CD4-positive, alpha-beta T cell treated with Interleukin-6 at 100 ng/mL for 8 hours (primary cell): ENCODE data around the gene MRRF.

Source experiments
- DNase-seq: peaks from one replicate; pipeline ENCODE4 v3.0.0-alpha.2; 2020; ENCODE audit warnings: mixed read lengths, low spot score

MRRF gene

GRCh38 chr9:122264360-122265148, at the start of gene MRRF, which contains the start of gene RBM18:
Gene MRRF, plus strand, starts transcription at chr9:122264882. Its CDS starts 6,010 bp downstream, at chr9:122270892.
Gene RBM18, minus strand, starts transcription at chr9:122264840. Its CDS starts 3,348 bp downstream, at chr9:122261492.
- peak; percentile 81 for DNase-seq

- no peak for DNase-seq
Observed at GRCh38 chr9:122215663-122216062, 49.0 kb upstream of the MRRF start.

GRCh38 chr9:122216138-122216797, 48.4 kb upstream of the MRRF start:
- DNase-seq, result no peak

GRCh38 chr9:122216798-122217418, 47.8 kb upstream of the MRRF start:
- DNase-seq, result no peak

GRCh38 chr9:122217640-122218039, 47.0 kb upstream of the MRRF start:
- no peak for DNase-seq

- no peak for DNase-seq
Observed at GRCh38 chr9:122218071-122218934, 46.4 kb upstream of the MRRF start.

GRCh38 chr9:122218935-122219855, 45.5 kb upstream of the MRRF start:
- no peak for DNase-seq

- DNase-seq, result no peak
Observed at GRCh38 chr9:122219856-122220672, 44.6 kb upstream of the MRRF start.

GRCh38 chr9:122220673-122221182, 44.0 kb upstream of the MRRF start:
- DNase-seq, result no peak

- no peak for DNase-seq
Observed at GRCh38 chr9:122221183-122221811, 43.4 kb upstream of the MRRF start.

GRCh38 chr9:122222791-122223190, 41.9 kb upstream of the MRRF start:
- no peak for DNase-seq

GRCh38 chr9:122223435-122223834, 41.2 kb upstream of the MRRF start:
- DNase-seq, result no peak

- DNase-seq, result no peak
Observed at GRCh38 chr9:122225312-122226141, 39.2 kb upstream of the MRRF start.

GRCh38 chr9:122226142-122226757, 38.4 kb upstream of the MRRF start:
- no peak for DNase-seq

- DNase-seq, result no peak
Observed at GRCh38 chr9:122226758-122227574, 37.7 kb upstream of the MRRF start.

GRCh38 chr9:122227575-122227900, 37.1 kb upstream of the MRRF start:
- no peak for DNase-seq

- no peak for DNase-seq
Observed at GRCh38 chr9:122228191-122228567, 36.5 kb upstream of the MRRF start.
